ENCODE results near the gene HAUS2.

The HAUS2 gene

DNA sequence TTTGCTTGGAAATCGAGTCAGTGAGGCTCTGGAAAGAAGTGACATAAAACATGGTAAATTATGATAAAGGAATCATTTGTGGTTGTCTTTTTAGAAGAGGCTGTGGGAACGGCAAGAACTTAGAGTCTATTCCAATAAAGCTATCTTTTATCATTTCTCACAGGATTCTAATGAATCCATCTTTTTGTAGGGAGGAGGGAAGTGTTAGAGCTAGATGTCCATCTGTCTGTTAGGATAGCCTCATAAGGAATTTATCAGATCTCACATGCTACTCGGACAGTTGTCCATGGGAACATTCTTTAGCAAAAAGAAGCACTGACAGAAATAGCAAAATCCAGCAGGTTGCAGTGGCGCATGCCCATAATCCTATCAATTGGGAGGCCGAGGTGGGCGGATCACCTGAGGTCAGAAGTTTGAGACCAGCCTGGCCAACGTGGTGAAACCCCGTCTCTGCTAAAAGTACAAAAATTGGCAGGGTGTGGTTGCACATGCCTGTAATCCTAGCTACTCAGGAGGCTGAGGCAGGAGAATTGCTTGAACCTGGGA, 63.8 kb downstream of the HAUS2 start:
- Mint-ChIP-seq H3K4me1 (peaks cover 15% of the 10 kb centered on the region), H3K27me3 (ENCODE audit: low read depth) (no peaks in the 10 kb centered on the region), H3K27ac (no peak overlapping the region), H3K36me3 (ENCODE audit: low read depth) (peaks cover 5% of the 10 kb centered on the region), H3K9me3 (no peaks in the 10 kb centered on the region), H3K4me3 (no peak overlapping the region)
- TF ChIP-seq, protein P1, sequence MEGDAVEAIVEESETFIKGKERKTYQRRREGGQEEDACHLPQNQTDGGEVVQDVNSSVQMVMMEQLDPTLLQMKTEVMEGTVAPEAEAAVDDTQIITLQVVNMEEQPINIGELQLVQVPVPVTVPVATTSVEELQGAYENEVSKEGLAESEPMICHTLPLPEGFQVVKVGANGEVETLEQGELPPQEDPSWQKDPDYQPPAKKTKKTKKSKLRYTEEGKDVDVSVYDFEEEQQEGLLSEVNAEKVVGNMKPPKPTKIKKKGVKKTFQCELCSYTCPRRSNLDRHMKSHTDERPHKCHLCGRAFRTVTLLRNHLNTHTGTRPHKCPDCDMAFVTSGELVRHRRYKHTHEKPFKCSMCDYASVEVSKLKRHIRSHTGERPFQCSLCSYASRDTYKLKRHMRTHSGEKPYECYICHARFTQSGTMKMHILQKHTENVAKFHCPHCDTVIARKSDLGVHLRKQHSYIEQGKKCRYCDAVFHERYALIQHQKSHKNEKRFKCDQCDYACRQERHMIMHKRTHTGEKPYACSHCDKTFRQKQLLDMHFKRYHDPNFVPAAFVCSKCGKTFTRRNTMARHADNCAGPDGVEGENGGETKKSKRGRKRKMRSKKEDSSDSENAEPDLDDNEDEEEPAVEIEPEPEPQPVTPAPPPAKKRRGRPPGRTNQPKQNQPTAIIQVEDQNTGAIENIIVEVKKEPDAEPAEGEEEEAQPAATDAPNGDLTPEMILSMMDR (IDR thresholded peaks at IDR 0.05; ENCODE audit: unreplicated experiment in 3 of 3): no peak

DNA sequence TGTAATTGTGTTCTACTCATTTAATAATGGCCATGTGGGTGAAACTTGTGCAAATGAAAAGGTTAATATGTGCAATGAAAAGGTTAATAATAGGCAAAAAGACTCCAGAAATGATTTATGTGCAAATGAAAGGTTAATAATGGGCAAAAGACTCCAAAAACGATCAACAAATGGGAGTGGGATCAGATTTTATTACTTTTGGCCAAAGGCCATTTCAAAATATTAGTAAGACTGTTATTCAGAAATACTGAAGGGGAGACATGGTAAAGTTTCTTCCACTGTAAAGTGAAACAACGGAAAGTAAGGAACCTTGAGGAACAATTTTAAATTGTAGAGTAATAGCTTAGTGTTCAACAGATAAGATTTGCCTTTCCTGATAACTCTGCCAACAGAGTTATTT, 67.5 kb downstream of the HAUS2 start:
- Mint-ChIP-seq H3K27ac (peak overlapping the region in 2 of 3 experiments; percentile 12 to 13), H3K4me1 (peaks cover 10% of the 10 kb centered on the region), H3K4me3 (no peak overlapping the region), H3K9me3 (no peaks in the 10 kb centered on the region), H3K27me3 (ENCODE audit: low read depth) (peaks cover 4% of the 10 kb centered on the region), H3K36me3 (ENCODE audit: low read depth) (no peaks in the 10 kb centered on the region)
- TF ChIP-seq, protein P1 (IDR thresholded peaks at IDR 0.05; ENCODE audit: unreplicated experiment in 3 of 3): no peak

Data from nephron (organoid).